Measurements from ENCODE around the gene SIGLEC10.
"Not testable (repeated sequence)": the region's sequence is repeated elsewhere in the genome, so short reads cannot be mapped to it uniquely, and the experiment has no call there.

The SIGLEC10 gene

DNA sequence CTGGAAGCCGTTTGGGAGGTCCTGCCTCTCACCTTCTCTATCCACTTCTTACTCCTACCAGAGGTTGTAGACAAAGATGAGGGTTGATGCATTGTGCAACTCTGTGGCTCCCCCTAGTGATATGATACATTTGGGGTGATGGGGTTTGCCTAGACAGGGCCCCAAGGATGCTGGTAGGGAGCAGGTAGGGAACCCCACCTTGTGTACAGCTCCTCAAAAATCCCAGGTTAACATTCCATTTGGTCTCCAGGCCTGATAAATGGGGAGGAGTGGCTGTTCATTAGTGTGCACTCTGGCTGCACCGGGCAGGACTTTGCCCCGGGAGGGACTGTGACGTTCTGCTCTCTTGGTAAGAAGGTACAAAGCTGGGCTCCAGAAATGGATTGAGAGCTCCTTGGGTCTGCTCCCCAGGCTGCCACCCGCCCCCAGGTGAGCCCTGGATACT lies 21.6 kb upstream of the SIGLEC10 start:
- DNase-seq (ENCODE audit: low spot score): peak; percentile 51

DNA sequence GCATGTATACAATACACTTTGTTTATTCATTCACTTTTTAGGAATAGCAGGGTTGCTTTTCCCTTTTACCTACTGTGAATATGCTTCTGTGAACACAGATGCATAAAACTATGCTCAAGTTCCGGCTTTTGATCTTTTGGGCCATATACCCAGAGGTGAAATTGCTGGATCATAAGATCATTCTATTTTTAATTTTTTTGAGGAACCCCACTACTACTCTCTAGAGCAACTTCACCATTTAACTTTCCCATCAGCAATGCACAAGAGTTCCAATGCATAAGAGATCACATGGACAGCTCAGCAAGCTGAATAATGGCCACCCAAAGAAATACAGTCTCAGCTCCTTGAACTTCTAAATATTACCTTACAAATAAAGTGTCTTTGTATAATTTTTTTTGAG lies 17.0 kb upstream of the SIGLEC10 start:
- no peak for DNase-seq (ENCODE audit: low spot score)

DNA sequence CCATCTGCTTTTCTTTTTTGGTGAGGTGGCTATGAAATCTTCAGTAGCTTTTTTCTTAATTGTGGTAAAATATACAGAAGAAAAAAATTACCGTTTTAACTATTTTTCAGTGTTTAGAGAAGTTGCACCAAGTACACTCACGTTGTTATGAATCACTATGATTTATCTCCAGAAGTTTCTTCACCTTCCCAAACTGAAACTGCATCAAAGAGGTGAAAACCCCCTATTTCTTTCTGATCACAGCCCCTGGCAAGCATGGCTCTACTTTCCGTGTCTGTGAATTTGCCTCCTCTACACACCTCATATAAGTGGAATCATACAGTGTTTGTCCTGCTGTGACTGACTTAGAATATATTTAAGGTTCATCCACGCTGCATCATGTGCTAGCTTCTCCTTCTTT lies 15.6 kb upstream of the SIGLEC10 start:
- no peak for DNase-seq (ENCODE audit: low spot score)

DNA sequence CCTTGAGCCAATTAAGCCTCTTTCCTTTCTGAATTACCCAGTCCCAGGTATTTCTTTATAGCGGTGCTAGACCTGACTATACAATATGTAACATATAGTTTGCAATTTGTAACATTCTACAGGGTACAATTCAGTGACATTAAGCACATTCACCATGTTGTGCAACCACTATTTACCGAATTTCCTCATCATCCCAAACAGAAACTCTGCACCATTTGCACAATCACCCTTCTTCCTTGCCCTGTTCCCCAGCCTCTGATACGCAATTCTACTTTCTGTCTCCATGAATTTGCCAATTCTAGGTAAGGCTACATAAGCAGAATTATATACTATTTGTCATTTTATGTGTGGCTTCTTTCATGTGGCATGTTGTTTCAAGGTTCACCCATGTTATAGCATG lies 13.7 kb upstream of the SIGLEC10 start:
- no peak for DNase-seq (ENCODE audit: low spot score)

- DNase-seq (ENCODE audit: low spot score): no peak
Observed at GRCh38 chr19:51430221-51430620, 12.8 kb upstream of the SIGLEC10 start.

- DNase-seq (ENCODE audit: low spot score): no peak
Observed at GRCh38 chr19:51427201-51427600, 9.8 kb upstream of the SIGLEC10 start.

GRCh38 chr19:51422053-51422448 lies 4.6 kb upstream of the SIGLEC10 start:
- DNase-seq (ENCODE audit: low spot score): peak; percentile 84

GRCh38 chr19:51421229-51422052 lies 4.0 kb upstream of the SIGLEC10 start:
- DNase-seq (ENCODE audit: low spot score): no peak

- DNase-seq (ENCODE audit: low spot score): not testable (repeated sequence)
Observed at GRCh38 chr19:51420511-51420910, 3.1 kb upstream of the SIGLEC10 start.

GRCh38 chr19:51418707-51419106 lies 1.3 kb upstream of the SIGLEC10 start:
- DNase-seq (ENCODE audit: low spot score): no peak

- DNase-seq (ENCODE audit: low spot score): no peak
Observed at GRCh38 chr19:51417810-51418157, 342 bp upstream of the SIGLEC10 start.

GRCh38 chr19:51416422-51416821 lies 1.0 kb downstream of the SIGLEC10 start:
- not testable (repeated sequence) for DNase-seq (ENCODE audit: low spot score)

- DNase-seq (ENCODE audit: low spot score): no peak
Observed at GRCh38 chr19:51415187-51415586, 2.3 kb downstream of the SIGLEC10 start.

DNA sequence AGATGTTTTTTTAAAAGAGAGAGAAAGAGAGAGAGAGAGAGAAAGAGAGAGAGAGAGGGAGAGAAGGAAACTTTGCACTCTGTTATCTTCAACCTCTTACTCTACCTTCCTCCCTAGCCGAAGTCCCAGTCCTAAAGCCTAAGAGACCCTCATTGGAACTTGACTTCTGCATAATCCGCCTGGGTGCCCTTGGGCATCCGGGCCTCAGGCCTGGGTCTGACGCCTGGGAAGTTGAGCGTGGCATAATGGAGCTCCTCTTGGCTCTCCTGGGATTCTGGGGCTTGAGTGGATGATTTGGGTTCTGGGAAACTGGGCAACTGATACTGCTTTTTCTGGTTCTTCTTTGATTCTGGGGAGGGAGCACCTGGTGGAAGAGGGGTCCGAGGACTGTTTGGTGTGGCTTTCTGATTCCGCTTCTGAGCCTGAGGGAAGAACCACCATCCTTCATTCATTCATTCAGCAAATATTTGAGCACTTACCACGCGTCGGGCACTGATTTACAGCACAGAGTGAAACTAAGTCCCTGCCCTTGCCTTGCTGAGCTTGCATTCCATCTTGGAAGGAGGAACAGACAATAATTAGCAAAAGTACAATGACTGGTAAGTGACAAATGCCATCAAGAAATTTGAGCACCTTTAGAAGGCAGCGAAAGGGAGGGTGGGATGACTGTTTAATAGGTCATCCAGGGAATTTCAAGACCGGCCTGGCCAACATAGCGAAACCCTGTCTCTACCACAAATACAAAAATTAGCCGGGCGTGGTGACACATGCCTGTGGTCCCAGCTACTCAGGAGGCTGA lies 6.3 kb downstream of the SIGLEC10 start:
- no peak for DNase-seq (ENCODE audit: low spot score)

- DNase-seq (ENCODE audit: low spot score): peak; percentile 47
Observed at GRCh38 chr19:51407511-51408131, 9.8 kb downstream of the SIGLEC10 start.

GRCh38 chr19:51402117-51402516 lies 15.3 kb downstream of the SIGLEC10 start:
- DNase-seq (ENCODE audit: low spot score): no peak

- not testable (repeated sequence) for DNase-seq (ENCODE audit: low spot score)
Observed at GRCh38 chr19:51399936-51400335, 17.5 kb downstream of the SIGLEC10 start.

DNA sequence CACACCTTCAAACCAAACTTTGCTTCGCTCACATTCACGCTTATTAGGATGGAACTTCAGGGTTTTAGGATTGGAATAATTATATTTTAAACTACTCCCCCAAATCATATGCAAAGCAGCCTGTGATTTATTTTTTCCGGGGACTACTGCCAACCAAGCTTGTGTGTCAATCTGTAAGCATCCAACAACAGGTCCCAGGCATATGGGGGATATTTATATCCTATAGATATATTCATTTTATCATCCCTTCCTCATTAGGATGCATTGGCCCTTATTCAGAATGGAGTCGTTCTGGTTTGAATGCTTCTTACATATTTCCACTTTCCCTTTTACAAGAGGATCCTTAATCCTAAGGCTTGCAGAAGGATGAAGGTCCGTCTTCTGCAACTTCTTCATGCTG lies 18.2 kb downstream of the SIGLEC10 start:
- DNase-seq (ENCODE audit: low spot score): no peak

DNA sequence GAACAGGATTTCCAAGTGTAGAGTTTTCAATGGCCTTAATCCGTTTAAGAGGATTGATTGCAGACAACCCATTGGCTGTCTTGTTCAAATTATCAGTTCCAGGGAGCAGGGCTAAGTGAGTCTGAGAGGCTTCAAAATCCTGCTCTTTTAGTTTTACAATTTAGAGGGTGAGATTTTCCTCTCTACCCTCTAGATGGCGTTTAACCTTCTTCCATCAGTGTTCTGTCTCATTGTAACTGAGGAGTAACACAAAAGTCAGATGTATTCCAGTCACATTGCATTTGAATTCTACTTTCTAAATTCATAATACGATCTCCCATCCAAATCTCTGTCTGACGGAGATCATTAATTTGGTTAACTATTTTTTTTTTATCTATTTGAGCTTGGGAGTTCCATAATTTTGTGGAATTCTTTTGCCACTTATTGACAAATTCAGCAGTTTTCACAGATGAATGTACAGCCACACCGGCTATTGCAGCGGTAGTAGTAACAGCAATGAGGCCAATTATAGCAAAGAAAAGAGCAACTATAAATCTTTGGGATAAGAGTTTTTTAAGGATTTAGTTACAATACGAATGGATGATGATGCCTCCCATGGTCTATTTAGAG lies 19.2 kb downstream of the SIGLEC10 start:
- peak; percentile 37 for DNase-seq (ENCODE audit: low spot score)

DNA sequence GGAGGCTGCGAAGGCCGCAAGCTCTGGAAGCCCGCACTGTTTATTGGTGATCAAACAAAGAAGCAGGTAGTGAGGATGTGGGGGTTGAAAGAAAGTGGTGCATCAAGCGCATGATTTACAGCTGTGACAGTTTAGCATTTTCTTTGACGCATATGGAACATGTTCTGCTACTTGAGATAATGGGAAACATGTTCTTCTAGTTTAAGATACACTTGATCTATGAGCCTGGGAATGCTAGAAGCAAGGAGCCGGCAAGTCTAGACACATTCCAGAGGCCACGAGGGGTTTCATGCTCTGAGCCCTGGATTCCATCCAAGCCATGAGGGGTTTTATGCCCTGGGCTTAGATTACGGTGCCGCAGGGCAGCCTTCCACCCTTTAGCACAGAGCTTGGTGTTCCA lies 20.0 kb downstream of the SIGLEC10 start:
- not testable (repeated sequence) for DNase-seq (ENCODE audit: low spot score)

- no peak for DNase-seq (ENCODE audit: low spot score)
Observed at GRCh38 chr19:51396175-51396574, 21.3 kb downstream of the SIGLEC10 start.

DNA sequence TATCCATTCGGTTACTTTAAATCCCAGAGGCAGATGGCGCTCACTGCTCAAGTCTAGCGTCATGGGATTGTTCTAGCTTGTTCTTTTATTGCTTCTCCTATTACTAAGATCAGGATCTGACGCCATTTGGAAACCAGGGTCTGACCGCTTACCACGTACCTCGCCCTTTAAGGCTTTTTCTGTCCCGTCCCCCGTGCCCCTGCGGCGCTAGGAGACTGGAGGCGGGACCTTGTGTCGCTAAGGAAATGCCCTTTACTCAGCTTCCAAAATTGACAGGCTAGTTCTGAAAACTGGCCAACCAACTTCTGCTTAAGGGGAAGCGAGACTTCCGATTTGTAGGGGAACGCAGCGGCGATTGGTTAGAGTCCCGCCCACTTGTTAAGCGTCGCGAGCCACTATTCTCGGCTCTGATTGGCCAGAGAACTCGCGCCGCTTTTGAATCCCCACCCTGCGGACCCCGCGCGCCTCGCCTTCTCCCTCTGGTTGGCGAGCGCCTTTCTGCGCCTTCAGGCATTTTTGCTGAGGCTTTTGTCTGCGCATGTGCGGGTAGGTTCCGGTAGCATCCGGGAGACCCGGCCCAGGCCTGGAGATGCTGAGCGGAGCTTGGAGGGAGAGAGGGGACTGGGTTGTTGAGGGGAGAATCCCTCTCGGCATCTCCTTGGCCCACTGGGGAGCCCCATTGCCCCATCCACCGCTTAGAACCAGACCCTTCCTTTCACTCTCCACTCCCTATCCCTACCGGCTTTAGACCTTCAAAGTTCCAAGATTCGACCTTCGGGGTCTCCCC lies 23.2 kb downstream of the SIGLEC10 start:
- peak; percentile 94 for DNase-seq (ENCODE audit: low spot score)

All from CD4-positive, alpha-beta T cell treated with Interleukin-15 for 4 hours (primary cell).